HL-60 (cell line): Measurements from ENCODE around the gene LIMK1.

Source experiments
- GABPA ChIP-seq: IDR thresholded peaks from 2 replicates; pipeline ENCODE4 v1.6.1; 2012; ENCODE audit warnings: low read depth
- POLR2AphosphoS5 ChIP-seq: IDR thresholded peaks from 2 replicates; pipeline ENCODE4 v1.6.1; 2012; ENCODE audit warnings: low read depth
- SPI1 ChIP-seq: IDR thresholded peaks from 2 replicates; pipeline ENCODE4 v1.6.1; 2012; ENCODE audit warnings: low read depth, mild to moderate bottlenecking, borderline replicate concordance
- TF ChIP-seq, protein P1 (sequence below): IDR thresholded peaks from one replicate; pipeline ENCODE4 v1.5.1; 2011; ENCODE audit warnings: low read length, control low read depth, inconsistent platforms; ENCODE audit not compliant: insufficient read depth
- TF ChIP-seq, protein P2 (sequence below): IDR thresholded peaks from 2 replicates; pipeline ENCODE4 v1.6.1; 2012; ENCODE audit warnings: low read depth; ENCODE audit not compliant: insufficient replicate concordance

DNA sequence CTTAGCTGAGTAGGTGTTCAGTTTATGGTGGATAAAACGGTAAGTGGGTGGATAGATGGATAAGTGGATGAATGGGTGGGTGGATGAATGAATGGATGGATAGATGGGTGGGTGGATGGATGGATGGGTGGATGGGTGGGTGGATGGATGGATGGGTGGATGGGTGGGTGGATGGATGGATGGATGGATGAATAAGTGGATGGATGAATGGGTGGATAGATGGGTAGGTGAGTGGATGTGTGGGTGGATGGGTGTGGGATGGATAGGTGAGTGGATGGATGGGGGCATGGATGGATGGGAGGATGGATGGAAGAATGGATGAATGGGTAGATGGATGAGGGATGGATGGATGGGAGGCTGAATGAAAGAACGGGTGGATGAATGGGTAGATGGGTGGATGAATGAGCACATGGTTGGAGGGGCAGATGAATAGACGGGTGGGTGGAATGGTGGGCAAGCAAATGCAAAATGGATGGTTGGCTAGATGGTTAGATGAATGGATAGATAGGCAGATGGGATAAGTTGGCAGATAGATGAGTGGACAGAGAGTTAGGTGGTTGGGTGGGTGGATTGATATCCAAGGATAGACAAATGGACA, 29.9 kb upstream of the LIMK1 start:
- TF ChIP-seq, protein P1, sequence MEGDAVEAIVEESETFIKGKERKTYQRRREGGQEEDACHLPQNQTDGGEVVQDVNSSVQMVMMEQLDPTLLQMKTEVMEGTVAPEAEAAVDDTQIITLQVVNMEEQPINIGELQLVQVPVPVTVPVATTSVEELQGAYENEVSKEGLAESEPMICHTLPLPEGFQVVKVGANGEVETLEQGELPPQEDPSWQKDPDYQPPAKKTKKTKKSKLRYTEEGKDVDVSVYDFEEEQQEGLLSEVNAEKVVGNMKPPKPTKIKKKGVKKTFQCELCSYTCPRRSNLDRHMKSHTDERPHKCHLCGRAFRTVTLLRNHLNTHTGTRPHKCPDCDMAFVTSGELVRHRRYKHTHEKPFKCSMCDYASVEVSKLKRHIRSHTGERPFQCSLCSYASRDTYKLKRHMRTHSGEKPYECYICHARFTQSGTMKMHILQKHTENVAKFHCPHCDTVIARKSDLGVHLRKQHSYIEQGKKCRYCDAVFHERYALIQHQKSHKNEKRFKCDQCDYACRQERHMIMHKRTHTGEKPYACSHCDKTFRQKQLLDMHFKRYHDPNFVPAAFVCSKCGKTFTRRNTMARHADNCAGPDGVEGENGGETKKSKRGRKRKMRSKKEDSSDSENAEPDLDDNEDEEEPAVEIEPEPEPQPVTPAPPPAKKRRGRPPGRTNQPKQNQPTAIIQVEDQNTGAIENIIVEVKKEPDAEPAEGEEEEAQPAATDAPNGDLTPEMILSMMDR = no peak
- no peak for TF ChIP-seq POLR2AphosphoS5
- TF ChIP-seq, protein P2, sequence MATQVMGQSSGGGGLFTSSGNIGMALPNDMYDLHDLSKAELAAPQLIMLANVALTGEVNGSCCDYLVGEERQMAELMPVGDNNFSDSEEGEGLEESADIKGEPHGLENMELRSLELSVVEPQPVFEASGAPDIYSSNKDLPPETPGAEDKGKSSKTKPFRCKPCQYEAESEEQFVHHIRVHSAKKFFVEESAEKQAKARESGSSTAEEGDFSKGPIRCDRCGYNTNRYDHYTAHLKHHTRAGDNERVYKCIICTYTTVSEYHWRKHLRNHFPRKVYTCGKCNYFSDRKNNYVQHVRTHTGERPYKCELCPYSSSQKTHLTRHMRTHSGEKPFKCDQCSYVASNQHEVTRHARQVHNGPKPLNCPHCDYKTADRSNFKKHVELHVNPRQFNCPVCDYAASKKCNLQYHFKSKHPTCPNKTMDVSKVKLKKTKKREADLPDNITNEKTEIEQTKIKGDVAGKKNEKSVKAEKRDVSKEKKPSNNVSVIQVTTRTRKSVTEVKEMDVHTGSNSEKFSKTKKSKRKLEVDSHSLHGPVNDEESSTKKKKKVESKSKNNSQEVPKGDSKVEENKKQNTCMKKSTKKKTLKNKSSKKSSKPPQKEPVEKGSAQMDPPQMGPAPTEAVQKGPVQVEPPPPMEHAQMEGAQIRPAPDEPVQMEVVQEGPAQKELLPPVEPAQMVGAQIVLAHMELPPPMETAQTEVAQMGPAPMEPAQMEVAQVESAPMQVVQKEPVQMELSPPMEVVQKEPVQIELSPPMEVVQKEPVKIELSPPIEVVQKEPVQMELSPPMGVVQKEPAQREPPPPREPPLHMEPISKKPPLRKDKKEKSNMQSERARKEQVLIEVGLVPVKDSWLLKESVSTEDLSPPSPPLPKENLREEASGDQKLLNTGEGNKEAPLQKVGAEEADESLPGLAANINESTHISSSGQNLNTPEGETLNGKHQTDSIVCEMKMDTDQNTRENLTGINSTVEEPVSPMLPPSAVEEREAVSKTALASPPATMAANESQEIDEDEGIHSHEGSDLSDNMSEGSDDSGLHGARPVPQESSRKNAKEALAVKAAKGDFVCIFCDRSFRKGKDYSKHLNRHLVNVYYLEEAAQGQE = no peak
- no peak for TF ChIP-seq GABPA
- TF ChIP-seq SPI1 = no peak
